Neural crest cell (in vitro differentiated cells): ENCODE results near the gene LRRC49. TPM values are rescaled to one million over a fixed set of nuclear protein-coding genes. Genes with fewer than 3 reads are reported as not detected.

Experiments
- DNase-seq: peaks from one replicate; pipeline ENCODE4 v3.0.0; 2021; ENCODE audit warnings: low read depth, mixed read lengths, low spot score
- H3K27ac Mint-ChIP-seq: one replicate; pipeline ENCODE4 v1.8.0; 2021; ENCODE audit warnings: mild to moderate bottlenecking, mixed read lengths; ENCODE audit not compliant: unreplicated experiment
- H3K27me3 Mint-ChIP-seq: 2 replicates; pipeline ENCODE4 v1.8.0; 2021; ENCODE audit warnings: low read depth, mild to moderate bottlenecking, mixed read lengths
- H3K36me3 Mint-ChIP-seq: 2 replicates; pipeline ENCODE4 v1.8.0; 2021; ENCODE audit warnings: low read depth, mild to moderate bottlenecking, mixed read lengths
- H3K4me1 Mint-ChIP-seq: 2 replicates; pipeline ENCODE4 v1.8.0; 2021; ENCODE audit warnings: mixed read lengths
- H3K4me3 Mint-ChIP-seq: one replicate; pipeline ENCODE4 v1.8.0; 2021; ENCODE audit warnings: mild to moderate bottlenecking, mixed read lengths
- H3K9me3 Mint-ChIP-seq: 2 replicates; pipeline ENCODE4 v1.8.0; 2021; ENCODE audit warnings: mixed read lengths
- CTCF ChIP-seq: fragments of 200-600 bp; sonication (generic); conservative IDR thresholded peaks from 2 replicates; pipeline ENCODE4 v1.5.0; 2021; ENCODE audit warnings: antibody characterized with exemption, mild to moderate bottlenecking
- total RNA-seq: library from RNA; stranded (reverse); gene quantifications from 2 replicates; pipeline ENCODE4 v1.2.1, GENCODE V29; 2021

LRRC49 gene
- total RNA-seq, 1 donor from 2014 or later = 20.9 TPM

- Mint-ChIP-seq H3K4me1 (no peaks in the 10 kb centered on the region), H3K4me3 (no peak overlapping the region), H3K36me3 (peaks cover 2% of the 10 kb centered on the region), H3K27ac (no peak overlapping the region), H3K9me3 (peaks cover 20% of the 10 kb centered on the region), H3K27me3 (peaks cover 17% of the 10 kb centered on the region)
- no peak for DNase-seq
- TF ChIP-seq CTCF = no peak
Measured at GRCh38 chr15:71082803-71083202, 190.2 kb downstream of the LRRC49 start.

- Mint-ChIP-seq H3K4me1 (no peaks in the 10 kb centered on the region), H3K4me3 (no peak overlapping the region), H3K36me3 (peaks cover 2% of the 10 kb centered on the region), H3K27ac (no peak overlapping the region), H3K27me3 (peaks cover 17% of the 10 kb centered on the region), H3K9me3 (peaks cover 19% of the 10 kb centered on the region)
- TF ChIP-seq CTCF = no peak
- DNase-seq = no peak
Measured at GRCh38 chr15:71083349-71083748, 190.7 kb downstream of the LRRC49 start.

- Mint-ChIP-seq H3K4me3 (no peak overlapping the region), H3K27ac (no peak overlapping the region), H3K36me3 (peaks cover 2% of the 10 kb centered on the region), H3K4me1 (no peaks in the 10 kb centered on the region), H3K27me3 (peaks cover 17% of the 10 kb centered on the region), H3K9me3 (peaks cover 21% of the 10 kb centered on the region)
- TF ChIP-seq CTCF = no peak
- DNase-seq = no peak
Measured at GRCh38 chr15:71084264-71084663, 191.6 kb downstream of the LRRC49 start.

- H3K4me1 Mint-ChIP-seq = no peaks in the 10 kb centered on the region
- peaks cover 17% of the 10 kb centered on the region for H3K27me3 Mint-ChIP-seq
- H3K27ac Mint-ChIP-seq = no peak overlapping the region
- DNase-seq = no peak
- peaks cover 2% of the 10 kb centered on the region for H3K36me3 Mint-ChIP-seq
- peaks cover 24% of the 10 kb centered on the region for H3K9me3 Mint-ChIP-seq
- H3K4me3 Mint-ChIP-seq = no peak overlapping the region
- TF ChIP-seq CTCF = no peak
Measured at GRCh38 chr15:71085809-71086208, 193.2 kb downstream of the LRRC49 start.

GRCh38 chr15:71088155-71088554, 195.5 kb downstream of the LRRC49 start:
- Mint-ChIP-seq H3K27me3 (peaks cover 21% of the 10 kb centered on the region), H3K4me1 (no peaks in the 10 kb centered on the region), H3K4me3 (no peak overlapping the region), H3K36me3 (no peaks in the 10 kb centered on the region), H3K9me3 (peaks cover 19% of the 10 kb centered on the region), H3K27ac (no peak overlapping the region)
- no peak for DNase-seq
- TF ChIP-seq CTCF = no peak

GRCh38 chr15:71088683-71089082, 196.1 kb downstream of the LRRC49 start:
- Mint-ChIP-seq H3K36me3 (no peaks in the 10 kb centered on the region), H3K27me3 (peaks cover 23% of the 10 kb centered on the region), H3K4me3 (no peak overlapping the region), H3K4me1 (no peaks in the 10 kb centered on the region), H3K27ac (no peak overlapping the region), H3K9me3 (peaks cover 21% of the 10 kb centered on the region)
- TF ChIP-seq CTCF = no peak
- DNase-seq = no peak
